Spleen (tissue), 11 donors: Measurements from ENCODE around the gene CMIP. TPM values are rescaled to one million over a fixed set of nuclear protein-coding genes. Genes with fewer than 3 reads are reported as not detected.
A peak's percentile ranks its signal among the peaks of the same experiment; 100 is the strongest.

Source experiments
- DNase-seq: peaks from one replicate; pipeline ENCODE4 v3.0.0-alpha.2; 2020
- H3K27ac ChIP-seq, 8 donors: fragments of 200-600 bp; sonication (generic) in 7 of 8; 1 replicate in 4 of 8; 2 replicates in 4 of 8; pipeline versions ENCODE4 v1.5.0 to v1.8.0; 2016 to 2021; ENCODE audit warnings: inconsistent platforms in 4 of 8, mild to moderate bottlenecking in 4 of 8, moderate library complexity in 1 of 8
- H3K27me3 ChIP-seq, 7 donors: fragments of 200-600 bp; sonication (generic) in 6 of 7; replicated peaks in 1 of 7; 1 replicate in 4 of 7; 2 replicates in 3 of 7; pipeline versions ENCODE4 v1.5.0 to v1.8.0; 2016 to 2021; ENCODE audit warnings: inconsistent platforms in 3 of 7, mild to moderate bottlenecking in 1 of 7
- H3K36me3 ChIP-seq, 6 donors: fragments of 200-600 bp; sonication (generic) in 5 of 6; 1 replicate in 4 of 6; 2 replicates in 2 of 6; pipeline versions ENCODE4 v1.5.0 to v1.8.0; 2016 to 2021; ENCODE audit warnings: inconsistent platforms in 2 of 6
- H3K4me1 ChIP-seq, 6 donors: fragments of 200-600 bp; sonication (generic) in 5 of 6; 1 replicate in 3 of 6; 2 replicates in 3 of 6; pipeline versions ENCODE4 v1.5.0 to v1.8.0; 2016 to 2021; ENCODE audit warnings: inconsistent platforms in 3 of 6
- H3K4me3 ChIP-seq, 8 donors: fragments of 200-600 bp; sonication (generic) in 7 of 8; 1 replicate in 4 of 8; 2 replicates in 4 of 8; pipeline versions ENCODE4 v1.5.0 to v1.8.0; 2016 to 2021; ENCODE audit warnings: inconsistent platforms in 4 of 8, mild to moderate bottlenecking in 4 of 8, moderate library complexity in 2 of 8
- H3K9me3 ChIP-seq, 8 donors: fragments of 200-600 bp; sonication (generic) in 7 of 8; 1 replicate in 4 of 8; 2 replicates in 4 of 8; pipeline versions ENCODE4 v1.5.0 to v1.8.0; 2016 to 2021; ENCODE audit warnings: inconsistent platforms in 4 of 8
- CTCF ChIP-seq, 11 experiments: fragments of 200-600 bp in 7 of 11; fragments of 450-650 bp in 4 of 11; sonication (generic) in 4 of 11; IDR thresholded peaks in 8 of 11; conservative IDR thresholded peaks in 3 of 11; 1 replicate in 7 of 11; 2 replicates in 4 of 11; pipeline versions ENCODE4 v1.4.0 to v1.8.0; 2016 to 2021; ENCODE audit warnings: antibody characterized with exemption in 11 of 11, inconsistent platforms in 4 of 11, mild to moderate bottlenecking in 1 of 11
- POLR2A ChIP-seq, 3 donors: fragments of 450-650 bp; IDR thresholded peaks; one replicate each; pipeline ENCODE4 v1.5.1; 2017; ENCODE audit warnings: antibody characterized with exemption in 3 of 3, mild to moderate bottlenecking in 1 of 3
- POLR2AphosphoS5 ChIP-seq, 3 donors: sonication (generic); formaldehyde crosslinking; IDR thresholded peaks; one replicate each; pipeline ENCODE4 v1.5.1; 2017; ENCODE audit warnings: antibody characterized with exemption in 3 of 3
- WGBS, 5 donors: extraction: QIAGEN DNeasy Blood & Tissue Kit in 3 of 5; methylation state at CpG; one replicate each; pipeline versions ENCODE4 v1.1.5 to v1.1.7; 2013 to 2018; 5-methylcytosine and 5-hydroxymethylcytosine counted together
- intact Hi-C: fragments of 100-400 bp; cut with DNase I; formaldehyde crosslinking; loops from one replicate; pipeline ENCODE4 v1.15.0; 2023; ENCODE audit warnings: low total_unique reads
- polyA plus RNA-seq, 3 donors: library from polyadenylated mRNA; stranded (reverse); fragments of 200-250 nt; gene quantifications; one replicate each; pipeline ENCODE4 v1.2.1, GENCODE V29; 2013
- total RNA-seq, 7 donors: library from RNA; depleted of rRNA in 3 of 7; stranded (reverse); fragments of >200 nt in 3 of 7; fragmentation: NEBNext Ultra II Directional in 4 of 7; extraction: Animal tissue kit (Norgen Biotek cat#: 25700) in 4 of 7; gene quantifications; one replicate each; pipeline versions ENCODE4 v1.1.0 to v1.2.1, GENCODE V29; 2016 to 2021
- donor health status: healthy with polysubstance abuse.
- donor health status: DM: no; HTN: no; CAD: no; lungs with moderate emphysema.
- donor health status: DM: no; HTN: no; CAD: no.
- donor health status: Bipolar disorder and iron deficiency.
- donor health status: healthy.
- donor health status: DM: no; HTN: no; CAD: no.
- donor health status: DM: yes; HTN: yes; CAD: no.

CMIP gene
- total and polyA plus RNA-seq, 10 donors = 6.0 to 107 (median 63.6) TPM

- Histone ChIP-seq H3K4me3 (no peak overlapping the region), H3K27me3 (no peaks in the 10 kb centered on the region), H3K36me3 (no peaks in the 10 kb centered on the region), H3K9me3 (no peaks in the 10 kb centered on the region), H3K4me1 (peaks cover 0 to 13% (median 4%) of the 10 kb centered on the region in 6 donors), H3K27ac (no peak overlapping the region)
- TF ChIP-seq CTCF (IDR thresholded peaks at IDR 0.05 in 8 of 11, conservative IDR thresholded peaks at IDR 0.05 in 3 of 11) = no peak
- intact Hi-C loops = no loop called here
- DNase-seq = peak; percentile 37
- 83 to 89% (median 87%) methylated on average over 11 to 13 of the region's 13 CpGs for WGBS, 5 donors
Observed at GRCh38 chr16:81409016-81409556, 35.5 kb upstream of the CMIP start.

GRCh38 chr16:81410643-81411293 is 33.8 kb upstream of the CMIP start:
- WGBS, 5 donors = 52 to 80% (median 68%) methylated on average over 7 to 10 of the region's 10 CpGs

GRCh38 chr16:81413245-81413990 is 31.2 kb upstream of the CMIP start:
- 86 to 92% (median 88%) methylated on average over 11 of the region's 11 CpGs for WGBS, 5 donors
- intact Hi-C loops = no loop called here

More at GRCh38 chr16:81410643-81411293, 33.8 kb upstream of the CMIP start:
- intact Hi-C loops = no loop called here
- H3K27me3 ChIP-seq = no peaks in the 10 kb centered on the region
- H3K4me3 ChIP-seq = no peak overlapping the region
- no peaks in the 10 kb centered on the region for H3K9me3 ChIP-seq
- H3K27ac ChIP-seq = no peak overlapping the region
- no peak for DNase-seq
- H3K36me3 ChIP-seq = no peaks in the 10 kb centered on the region
- peaks cover 0 to 12% (median 4%) of the 10 kb centered on the region in 6 donors for H3K4me1 ChIP-seq
- TF ChIP-seq POLR2A (IDR thresholded peaks at IDR 0.05) (no peak), POLR2AphosphoS5 (IDR thresholded peaks at IDR 0.05) (peak; percentile 16 to 52 (median 41))

GRCh38 chr16:81415751-81416150 is 28.9 kb upstream of the CMIP start:
- Histone ChIP-seq H3K36me3 (no peaks in the 10 kb centered on the region), H3K9me3 (no peaks in the 10 kb centered on the region), H3K27ac (no peak overlapping the region), H3K27me3 (no peaks in the 10 kb centered on the region), H3K4me3 (no peak overlapping the region), H3K4me1 (peaks cover 0 to 7% (median 2%) of the 10 kb centered on the region in 6 donors)
- no peak for DNase-seq
- TF ChIP-seq CTCF (IDR thresholded peaks at IDR 0.05 in 8 of 11, conservative IDR thresholded peaks at IDR 0.05 in 3 of 11) (no peak), POLR2AphosphoS5 (IDR thresholded peaks at IDR 0.05) (no peak), POLR2A (IDR thresholded peaks at IDR 0.05) (no peak)
- intact Hi-C loops = no loop called here
- 77 to 93% (median 88%) methylated on average over 6 to 11 of the region's 11 CpGs for WGBS, 5 donors

More at GRCh38 chr16:81413245-81413990, 31.2 kb upstream of the CMIP start:
- no peak overlapping the region for H3K27ac ChIP-seq
- no peak for DNase-seq
- no peaks in the 10 kb centered on the region for H3K36me3 ChIP-seq
- H3K27me3 ChIP-seq = no peaks in the 10 kb centered on the region
- H3K4me1 ChIP-seq = peaks cover 0 to 12% (median 4%) of the 10 kb centered on the region in 6 donors
- no peak overlapping the region for H3K4me3 ChIP-seq
- H3K9me3 ChIP-seq = no peaks in the 10 kb centered on the region
- TF ChIP-seq POLR2A (IDR thresholded peaks at IDR 0.05) (no peak), CTCF (IDR thresholded peaks at IDR 0.05 in 8 of 11, conservative IDR thresholded peaks at IDR 0.05 in 3 of 11) (no peak), POLR2AphosphoS5 (IDR thresholded peaks at IDR 0.05) (no peak)
